Ascending aorta (tissue), 2 donors: ENCODE measurements around the gene IL1R2. TPM values are rescaled to one million over a fixed set of nuclear protein-coding genes. Genes with fewer than 3 reads are reported as not detected.

ENCODE experiments used
- DNase-seq, 2 donors: peaks; one replicate each; pipeline ENCODE4 v3.0.0-alpha.2; 2019; ENCODE audit warnings: low spot score in 2 of 2
- H3K27ac ChIP-seq, 2 donors: fragments of 200-600 bp; sonication (generic); one replicate each; pipeline ENCODE4 v1.5.1; 2016 to 2017; ENCODE audit warnings: mild to moderate bottlenecking in 1 of 2
- H3K27me3 ChIP-seq: fragments of 200-600 bp; sonication (generic); one replicate; pipeline ENCODE4 v1.5.1; 2017
- H3K36me3 ChIP-seq, 2 donors: fragments of 200-600 bp; sonication (generic); one replicate each; pipeline ENCODE4 v1.5.1; 2016
- H3K4me1 ChIP-seq, 2 donors: fragments of 200-600 bp; sonication (generic); one replicate each; pipeline ENCODE4 v1.5.1; 2016 to 2017; ENCODE audit warnings: mild to moderate bottlenecking in 1 of 2
- H3K4me3 ChIP-seq, 2 donors: fragments of 200-600 bp; sonication (generic); one replicate each; pipeline ENCODE4 v1.5.1; 2016 to 2017; ENCODE audit warnings: mild to moderate bottlenecking in 1 of 2
- H3K9me3 ChIP-seq, 2 donors: fragments of 200-600 bp; sonication (generic); one replicate each; pipeline ENCODE4 v1.5.1; 2016
- intact Hi-C: fragments of 100-400 bp; cut with DNase I; formaldehyde crosslinking; loops from one replicate; pipeline ENCODE4 v1.15.1; 2023
- total RNA-seq: library from RNA; depleted of rRNA; stranded (reverse); fragments of >200 nt; gene quantifications from one replicate; pipeline ENCODE4 v1.1.0, GENCODE V29; 2016
- TF ChIP-seq, protein P1 (sequence below), 3 experiments: fragments of 200-600 bp in 2 of 3; fragments of 450-650 bp in 1 of 3; sonication (generic) in 2 of 3; IDR thresholded peaks; one replicate each; pipeline ENCODE4 v1.5.1; 2016 to 2019; ENCODE audit warnings: antibody characterized with exemption in 3 of 3, mild to moderate bottlenecking in 1 of 3, moderate library complexity in 1 of 3

Gene IL1R2
- total RNA-seq, 1 donor from 2014 or later, result 25.4 TPM

DNA sequence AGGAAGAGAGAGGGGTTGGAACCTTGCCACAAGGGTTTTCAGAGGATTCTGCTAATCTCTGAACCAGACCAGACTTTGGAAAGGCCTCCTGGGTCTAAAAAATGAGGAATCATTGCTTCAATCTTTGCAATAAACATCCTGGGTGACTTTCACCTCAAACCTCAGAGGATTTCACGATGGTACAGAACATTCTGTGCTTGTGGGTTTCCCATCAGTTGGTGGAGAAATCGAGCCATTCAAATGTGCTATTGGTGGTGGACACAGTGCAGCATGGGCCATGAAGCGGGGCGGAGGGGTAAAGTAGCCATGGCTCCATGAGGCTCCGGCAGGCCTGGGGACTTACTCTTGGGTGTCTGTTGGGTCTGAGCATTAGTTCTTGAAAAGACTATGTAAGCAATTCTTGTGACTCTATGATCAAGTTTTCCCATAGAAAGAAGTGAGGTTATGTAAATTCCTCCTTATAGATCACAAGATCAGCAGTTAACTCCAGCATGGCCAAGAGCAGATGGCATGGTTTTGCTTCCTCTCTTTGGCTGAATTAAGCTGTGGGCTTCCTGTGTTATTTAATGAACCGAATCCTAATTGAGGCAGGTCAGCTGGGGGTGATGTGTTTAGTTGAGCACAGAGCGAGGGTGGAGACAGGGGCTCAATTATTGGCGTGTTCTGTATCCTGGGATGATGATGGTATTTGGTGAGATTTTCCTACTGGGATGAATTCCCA is 1.9 kb upstream of the IL1R2 start:
- intact Hi-C loops, result no loop called here
- TF ChIP-seq, protein P1, sequence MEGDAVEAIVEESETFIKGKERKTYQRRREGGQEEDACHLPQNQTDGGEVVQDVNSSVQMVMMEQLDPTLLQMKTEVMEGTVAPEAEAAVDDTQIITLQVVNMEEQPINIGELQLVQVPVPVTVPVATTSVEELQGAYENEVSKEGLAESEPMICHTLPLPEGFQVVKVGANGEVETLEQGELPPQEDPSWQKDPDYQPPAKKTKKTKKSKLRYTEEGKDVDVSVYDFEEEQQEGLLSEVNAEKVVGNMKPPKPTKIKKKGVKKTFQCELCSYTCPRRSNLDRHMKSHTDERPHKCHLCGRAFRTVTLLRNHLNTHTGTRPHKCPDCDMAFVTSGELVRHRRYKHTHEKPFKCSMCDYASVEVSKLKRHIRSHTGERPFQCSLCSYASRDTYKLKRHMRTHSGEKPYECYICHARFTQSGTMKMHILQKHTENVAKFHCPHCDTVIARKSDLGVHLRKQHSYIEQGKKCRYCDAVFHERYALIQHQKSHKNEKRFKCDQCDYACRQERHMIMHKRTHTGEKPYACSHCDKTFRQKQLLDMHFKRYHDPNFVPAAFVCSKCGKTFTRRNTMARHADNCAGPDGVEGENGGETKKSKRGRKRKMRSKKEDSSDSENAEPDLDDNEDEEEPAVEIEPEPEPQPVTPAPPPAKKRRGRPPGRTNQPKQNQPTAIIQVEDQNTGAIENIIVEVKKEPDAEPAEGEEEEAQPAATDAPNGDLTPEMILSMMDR (IDR thresholded peaks at IDR 0.05), result no peak
- DNase-seq, result no peak
- no peaks in the 10 kb centered on the region for H3K36me3 ChIP-seq
- H3K27ac ChIP-seq, result no peak overlapping the region
- H3K4me3 ChIP-seq, result no peak overlapping the region
- no peaks in the 10 kb centered on the region for H3K9me3 ChIP-seq
- H3K4me1 ChIP-seq, result no peaks in the 10 kb centered on the region
- no peaks in the 10 kb centered on the region for H3K27me3 ChIP-seq

DNA sequence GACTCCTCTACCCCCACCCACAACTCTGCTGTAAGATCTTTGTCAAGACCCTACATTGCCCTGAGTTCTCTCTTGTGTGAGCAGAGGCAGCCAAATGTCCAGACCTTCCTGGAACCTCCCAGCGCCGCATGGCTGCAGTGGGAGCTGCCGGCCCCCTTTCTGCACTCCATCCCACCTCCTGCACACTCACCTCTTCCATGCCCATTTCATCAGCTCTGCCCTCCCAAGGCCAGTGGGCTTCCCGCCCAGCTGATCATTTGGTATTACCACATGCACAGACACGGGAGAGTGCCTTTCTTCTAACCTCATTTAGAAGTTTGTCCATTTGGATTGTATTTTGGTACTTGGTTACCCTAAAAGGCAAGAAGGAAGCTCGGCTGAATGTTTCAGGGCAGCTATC is 2.0 kb downstream of the IL1R2 start:
- no peak overlapping the region for H3K27ac ChIP-seq
- H3K36me3 ChIP-seq, result no peaks in the 10 kb centered on the region
- no peak for DNase-seq
- H3K27me3 ChIP-seq, result no peaks in the 10 kb centered on the region
- no peaks in the 10 kb centered on the region for H3K4me1 ChIP-seq
- TF ChIP-seq, protein P1 (IDR thresholded peaks at IDR 0.05), result no peak
- intact Hi-C loops, result no loop called here
- H3K9me3 ChIP-seq, result no peaks in the 10 kb centered on the region
- H3K4me3 ChIP-seq, result no peak overlapping the region

DNA sequence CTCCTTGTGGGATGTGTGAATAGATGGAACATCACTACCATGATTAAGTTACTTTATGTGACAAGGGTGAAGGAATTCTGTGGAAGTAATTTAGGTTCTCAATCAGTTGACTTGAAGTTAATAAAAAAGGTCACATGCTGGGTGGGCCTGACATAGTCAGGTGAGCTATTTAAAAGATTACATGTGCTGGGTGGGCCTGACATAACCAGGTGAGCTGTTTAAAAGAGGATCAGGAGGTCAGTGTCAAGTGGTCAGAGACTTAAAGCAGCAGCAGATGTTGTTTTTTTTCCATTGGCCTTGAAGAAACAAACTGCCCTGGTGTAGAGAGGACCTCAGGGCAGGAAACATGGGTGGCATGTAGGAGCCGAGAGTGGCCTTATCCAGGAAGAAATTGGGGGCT is 3.3 kb downstream of the IL1R2 start:
- no peaks in the 10 kb centered on the region for H3K27me3 ChIP-seq
- H3K4me3 ChIP-seq, result no peak overlapping the region
- intact Hi-C loops, result no loop called here
- TF ChIP-seq, protein P1 (IDR thresholded peaks at IDR 0.05), result no peak
- H3K27ac ChIP-seq, result no peak overlapping the region
- H3K4me1 ChIP-seq, result no peaks in the 10 kb centered on the region
- H3K9me3 ChIP-seq, result no peaks in the 10 kb centered on the region
- no peaks in the 10 kb centered on the region for H3K36me3 ChIP-seq
- no peak for DNase-seq

DNA sequence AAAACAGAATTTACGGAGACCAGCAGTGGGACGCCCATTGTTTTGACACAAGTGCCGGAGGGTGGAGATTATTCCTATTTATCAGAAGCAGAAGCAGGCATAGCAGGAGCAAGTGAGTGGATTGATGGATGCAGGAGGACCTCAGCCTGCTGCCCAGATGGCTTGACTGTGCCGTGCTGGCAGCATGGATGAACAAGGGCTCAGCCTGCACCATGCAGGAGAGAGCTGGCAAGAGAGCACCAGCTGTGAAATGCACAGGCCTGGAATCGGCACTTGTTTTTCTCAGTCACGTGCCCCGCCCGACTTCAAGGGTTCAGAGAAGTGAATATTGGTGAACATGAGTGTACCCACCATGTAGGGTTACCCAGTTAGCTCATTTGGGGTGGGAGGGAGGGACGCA is 4.0 kb downstream of the IL1R2 start:
- intact Hi-C loops, result no loop called here
- TF ChIP-seq, protein P1 (IDR thresholded peaks at IDR 0.05), result no peak
- Histone ChIP-seq H3K9me3 (no peaks in the 10 kb centered on the region), H3K4me1 (no peaks in the 10 kb centered on the region), H3K36me3 (no peaks in the 10 kb centered on the region), H3K27me3 (no peaks in the 10 kb centered on the region), H3K4me3 (no peak overlapping the region), H3K27ac (no peak overlapping the region)
- DNase-seq, result no peak

DNA sequence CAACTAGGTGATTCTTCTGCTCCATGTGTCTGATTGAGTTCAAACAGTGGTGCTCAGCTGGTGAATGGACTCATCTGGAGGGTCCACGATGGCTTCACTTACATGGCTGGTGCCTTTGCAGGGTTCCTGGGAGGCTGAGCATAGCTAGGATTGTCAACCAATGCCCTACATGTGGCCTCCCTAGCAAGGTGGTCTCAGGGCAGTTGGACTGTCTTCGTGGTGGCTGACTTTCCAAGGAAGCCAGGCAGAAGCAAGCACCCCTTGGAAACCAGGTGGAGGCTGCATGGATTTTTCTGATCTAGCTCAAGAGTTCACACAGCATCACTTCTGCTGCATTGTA is 6.8 kb downstream of the IL1R2 start:
- no peaks in the 10 kb centered on the region for H3K27me3 ChIP-seq
- TF ChIP-seq, protein P1 (IDR thresholded peaks at IDR 0.05), result no peak
- no peak overlapping the region for H3K4me3 ChIP-seq
- no peaks in the 10 kb centered on the region for H3K4me1 ChIP-seq
- H3K27ac ChIP-seq, result no peak overlapping the region
- intact Hi-C loops, result no loop called here
- no peaks in the 10 kb centered on the region for H3K36me3 ChIP-seq
- no peak for DNase-seq
- H3K9me3 ChIP-seq, result no peaks in the 10 kb centered on the region
